OCI-LY7 (cell line): Measurements from ENCODE around the gene ITGB7. TPM values are rescaled to one million over a fixed set of nuclear protein-coding genes. Genes with fewer than 3 reads are reported as not detected.
A peak's percentile ranks its signal among the peaks of the same experiment; 100 is the strongest.
"Not testable (repeated sequence)": the region's sequence is repeated elsewhere in the genome, so short reads cannot be mapped to it uniquely, and the experiment has no call there.

Experiments
- BruUV-seq: library from RNA; stranded (reverse); fragments of 400-500 nt; replicated peaks from 2 replicates; lab custom pipeline; 2021; lab: Mats Ljungman, UMichigan
- CTCF ChIA-PET: fragments of 300-600 bp; sonication (Branson Sonifier 250); formaldehyde crosslinking; loops from one replicate; lab custom pipeline; 2022; ENCODE audit warnings: antibody characterized with exemption; ENCODE audit not compliant: unreplicated experiment; lab: Charles Lee
- POLR2A ChIA-PET: fragments of 300-600 bp; sonication (Branson Sonifier 250); formaldehyde crosslinking; loops from one replicate; lab custom pipeline; 2022; ENCODE audit warnings: antibody characterized with exemption; lab: Charles Lee
- DNase-seq: peaks from one replicate; pipeline ENCODE4 v3.0.0-alpha.2; 2015; ENCODE audit warnings: low spot score
- H2AFZ ChIP-seq: fragments of 200-600 bp; sonication (generic), shearing (Covaris generic); 2 replicates; pipeline ENCODE4 v1.6.1; 2014; ENCODE audit warnings: mild to moderate bottlenecking, antibody characterized with exemption, low read length, moderate library complexity
- H3K27ac ChIP-seq: fragments of 200-600 bp; sonication (generic); 2 replicates; pipeline ENCODE4 v1.5.1; 2014; ENCODE audit warnings: mixed run types, low read depth, mild to moderate bottlenecking, moderate library complexity, low read length, inconsistent platforms; ENCODE audit not compliant: poor library complexity, severe bottlenecking
- H3K36me3 ChIP-seq: fragments of 200-600 bp; sonication (generic); 2 replicates; pipeline ENCODE4 v1.6.1; 2014; ENCODE audit warnings: mild to moderate bottlenecking, antibody characterized with exemption, low read length, moderate library complexity, mixed read lengths; ENCODE audit not compliant: insufficient read depth
- H3K4me1 ChIP-seq: fragments of 200-600 bp; sonication (generic); 2 replicates; pipeline ENCODE4 v1.5.1; 2014; ENCODE audit warnings: mild to moderate bottlenecking, low read length; ENCODE audit not compliant: insufficient read depth, poor library complexity, severe bottlenecking
- H3K4me2 ChIP-seq: fragments of 200-600 bp; sonication (generic); 2 replicates; pipeline ENCODE4 v1.6.1; 2014; ENCODE audit warnings: mild to moderate bottlenecking, low read length
- H3K4me3 ChIP-seq: fragments of 200-600 bp; sonication (generic); 2 replicates; pipeline ENCODE4 v1.5.1; 2014; ENCODE audit warnings: mild to moderate bottlenecking, low read depth, low read length; ENCODE audit not compliant: poor library complexity, severe bottlenecking
- H3K79me2 ChIP-seq: fragments of 200-600 bp; sonication (generic); 2 replicates; pipeline ENCODE4 v1.6.1; 2016; ENCODE audit warnings: low read depth, mild to moderate bottlenecking, low read length, moderate library complexity, mixed read lengths; ENCODE audit not compliant: insufficient read depth
- H3K9me2 ChIP-seq: fragments of 200-600 bp; sonication (generic); 2 replicates; pipeline ENCODE4 v1.6.1; 2016; ENCODE audit warnings: mild to moderate bottlenecking, low read length, mixed read lengths; ENCODE audit not compliant: insufficient read depth
- H3K9me3 ChIP-seq: fragments of 200-600 bp; sonication (generic); 2 replicates; pipeline ENCODE4 v1.6.1; 2014; ENCODE audit warnings: mild to moderate bottlenecking, mixed run types, low read length, mixed read lengths
- H4K20me1 ChIP-seq: fragments of 200-600 bp; sonication (generic); 2 replicates; pipeline ENCODE4 v1.6.1; 2014; ENCODE audit warnings: mild to moderate bottlenecking, antibody characterized with exemption, low read length, moderate library complexity, mixed read lengths; ENCODE audit not compliant: insufficient read depth
- EZH2phosphoT487 ChIP-seq: fragments of 200-600 bp; sonication (generic); IDR thresholded peaks from 2 replicates; pipeline ENCODE4 v1.6.1; 2018; ENCODE audit warnings: low read depth, borderline replicate concordance, mild to moderate bottlenecking, mixed run types, antibody characterized with exemption, low read length, moderate library complexity, mixed read lengths
- intact Hi-C: fragments of 100-400 bp; cut with micrococcal nuclease; formaldehyde crosslinking; loops from one replicate; pipeline ENCODE4 v1.10.0; 2022; ENCODE audit not compliant: unreplicated experiment
- total RNA-seq, 2 experiments: library from RNA; depleted of rRNA in 1 of 2; stranded (reverse); fragments of >200 nt in 1 of 2; shearing (Covaris generic) in 1 of 2; gene quantifications; 2 replicates each; pipeline ENCODE4 v1.2.3, GENCODE V29; 2014 to 2022
- TF ChIP-seq, protein P1 (sequence below): fragments of 200-600 bp; sonication (generic); conservative IDR thresholded peaks from 2 replicates; pipeline ENCODE4 v1.5.1; 2014; ENCODE audit warnings: mild to moderate bottlenecking, antibody characterized with exemption, low read length, moderate library complexity, mixed read lengths

Gene ITGB7
- total RNA-seq, 2 experiments from 2014 or later, result 51.7 to 207 TPM

GRCh38 chr12:53204351-53204750 is 2.7 kb downstream of the ITGB7 start:
- intact Hi-C loops, result loop anchor here (10.0 kb wide), 1 partner anchor 300 kb away; the partner anchor contains the start of genes NPFF and TARBP2
- TF ChIP-seq, protein P1, sequence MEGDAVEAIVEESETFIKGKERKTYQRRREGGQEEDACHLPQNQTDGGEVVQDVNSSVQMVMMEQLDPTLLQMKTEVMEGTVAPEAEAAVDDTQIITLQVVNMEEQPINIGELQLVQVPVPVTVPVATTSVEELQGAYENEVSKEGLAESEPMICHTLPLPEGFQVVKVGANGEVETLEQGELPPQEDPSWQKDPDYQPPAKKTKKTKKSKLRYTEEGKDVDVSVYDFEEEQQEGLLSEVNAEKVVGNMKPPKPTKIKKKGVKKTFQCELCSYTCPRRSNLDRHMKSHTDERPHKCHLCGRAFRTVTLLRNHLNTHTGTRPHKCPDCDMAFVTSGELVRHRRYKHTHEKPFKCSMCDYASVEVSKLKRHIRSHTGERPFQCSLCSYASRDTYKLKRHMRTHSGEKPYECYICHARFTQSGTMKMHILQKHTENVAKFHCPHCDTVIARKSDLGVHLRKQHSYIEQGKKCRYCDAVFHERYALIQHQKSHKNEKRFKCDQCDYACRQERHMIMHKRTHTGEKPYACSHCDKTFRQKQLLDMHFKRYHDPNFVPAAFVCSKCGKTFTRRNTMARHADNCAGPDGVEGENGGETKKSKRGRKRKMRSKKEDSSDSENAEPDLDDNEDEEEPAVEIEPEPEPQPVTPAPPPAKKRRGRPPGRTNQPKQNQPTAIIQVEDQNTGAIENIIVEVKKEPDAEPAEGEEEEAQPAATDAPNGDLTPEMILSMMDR, result no peak
- TF ChIP-seq EZH2phosphoT487, result no peak
- H3K79me2 ChIP-seq, result peaks cover 71% of the 10 kb centered on the region
- peak overlapping the region; percentile 86 for H3K4me2 ChIP-seq
- H3K27ac ChIP-seq, result peak overlapping the region; percentile 98
- BruUV-seq, result TSS peak; percentile 32
- H3K4me3 ChIP-seq, result peak overlapping the region; percentile 83
- H3K4me1 ChIP-seq, result peaks cover 86% of the 10 kb centered on the region
- DNase-seq, result no peak
- peaks cover 23% of the 10 kb centered on the region for H3K36me3 ChIP-seq
- no peaks in the 10 kb centered on the region for H3K9me2 ChIP-seq
- ChIA-PET POLR2A (interaction anchor here (0.7 kb wide), 3 partner anchors 8 to 1963 kb away, joined by 3 to 4 read pairs (median 3); no protein-coding TSS in a partner anchor), CTCF (no interaction called here)
- H4K20me1 ChIP-seq, result no peaks in the 10 kb centered on the region
- H2AFZ ChIP-seq, result no peak overlapping the region
- H3K9me3 ChIP-seq, result no peaks in the 10 kb centered on the region

GRCh38 chr12:53202316-53202715 is 4.7 kb downstream of the ITGB7 start:
- CTCF ChIA-PET, result interaction anchor here (1.1 kb wide), 1 partner anchor 9 kb away, joined by 3 read pairs; no protein-coding TSS in a partner anchor
- POLR2A ChIA-PET, result interaction anchor here (0.5 to 5.0 kb wide), 7 partner anchors 12 to 122 kb away, joined by 3 to 41 read pairs (median 5); partner anchors contain the start of genes CSAD, ESPL1 and ZNF740
- not testable (repeated sequence) for H4K20me1 ChIP-seq

DNA sequence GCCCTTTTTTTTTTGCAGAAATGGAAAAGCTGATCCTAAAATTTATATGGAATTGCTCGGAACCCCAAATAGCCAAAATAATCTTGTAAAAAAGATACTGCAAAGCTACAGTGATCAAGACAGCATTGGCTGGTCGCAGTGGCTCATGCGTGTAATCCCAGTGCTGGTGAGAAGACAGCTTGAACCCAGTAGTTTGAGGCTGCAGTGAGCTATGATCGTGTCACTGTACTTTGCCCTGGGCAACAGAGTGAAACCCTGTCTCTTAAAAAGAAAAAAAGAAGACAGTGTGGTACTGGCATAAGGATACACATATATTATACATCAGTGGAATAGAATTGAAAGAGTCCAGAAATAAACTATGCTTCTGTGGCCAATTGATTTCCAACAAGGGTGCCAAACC is 5.4 kb downstream of the ITGB7 start:
- TF ChIP-seq, protein P1, result no peak
- TF ChIP-seq EZH2phosphoT487, result no peak
- BruUV-seq, result no TSS peak
- Histone ChIP-seq H3K9me2 (no peaks in the 10 kb centered on the region), H3K36me3 (peaks cover 49% of the 10 kb centered on the region), H3K4me3 (peak overlapping the region; percentile 55), H2AFZ (no peak overlapping the region), H3K9me3 (no peaks in the 10 kb centered on the region), H3K4me1 (peaks cover 78% of the 10 kb centered on the region), H3K79me2 (peaks cover 67% of the 10 kb centered on the region), H3K4me2 (peak overlapping the region; percentile 86), H3K27ac (peak overlapping the region; percentile 98), H4K20me1 (no peaks in the 10 kb centered on the region)
- peak; percentile 51 for DNase-seq
- ChIA-PET CTCF (interaction anchor here (0.7 to 1.1 kb wide), 2 partner anchors 10 to 11 kb away, joined by 3 to 4 read pairs; no protein-coding TSS in a partner anchor), POLR2A (interaction anchor here (0.5 to 5.0 kb wide), 9 partner anchors 9 to 122 kb away, joined by 3 to 41 read pairs (median 5); partner anchors contain the start of genes CSAD, ESPL1 and ZNF740)
- intact Hi-C loops, result loop anchor here (2.0 to 10.0 kb wide), 2 partner anchors 43 to 303 kb away; partner anchors contain the start of genes NPFF and TARBP2

More at GRCh38 chr12:53202316-53202715, 4.7 kb downstream of the ITGB7 start:
- H3K9me3 ChIP-seq, DNase-seq, H2AFZ ChIP-seq, BruUV-seq, H3K9me2 ChIP-seq: not testable (repeated sequence)
- intact Hi-C loops, result loop anchor here (10.0 kb wide), 1 partner anchor 302 kb away; the partner anchor contains the start of genes NPFF and TARBP2
- Histone ChIP-seq H3K4me3 (peak overlapping the region; percentile 55), H3K4me2 (peak overlapping the region; percentile 86), H3K79me2 (peaks cover 73% of the 10 kb centered on the region), H3K36me3 (peaks cover 42% of the 10 kb centered on the region), H3K4me1 (peaks cover 81% of the 10 kb centered on the region), H3K27ac (peak overlapping the region; percentile 98)
